Activated CD4-positive, alpha-beta T cell treated with anti-CD3 and anti-CD28 coated beads, Interleukin-2, Interleukin-4, amounts not matched to agents 100 ng/mL and 50 ng/mL, durations not matched to agents 16 hours and 8 hours (primary cell): ENCODE data around the gene CEP19.

Experiments used
- DNase-seq: peaks from one replicate; pipeline ENCODE4 v3.0.0-alpha.2; 2020; ENCODE audit warnings: low spot score

Gene CEP19

GRCh38 chr3:196662711-196663571, 49.1 kb downstream of the CEP19 start:
- DNase-seq, result no peak

GRCh38 chr3:196662033-196662432, 50.0 kb downstream of the CEP19 start:
- no peak for DNase-seq

GRCh38 chr3:196661400-196661799, 50.6 kb downstream of the CEP19 start:
- no peak for DNase-seq

GRCh38 chr3:196660381-196661166, 51.5 kb downstream of the CEP19 start:
- no peak for DNase-seq

DNA sequence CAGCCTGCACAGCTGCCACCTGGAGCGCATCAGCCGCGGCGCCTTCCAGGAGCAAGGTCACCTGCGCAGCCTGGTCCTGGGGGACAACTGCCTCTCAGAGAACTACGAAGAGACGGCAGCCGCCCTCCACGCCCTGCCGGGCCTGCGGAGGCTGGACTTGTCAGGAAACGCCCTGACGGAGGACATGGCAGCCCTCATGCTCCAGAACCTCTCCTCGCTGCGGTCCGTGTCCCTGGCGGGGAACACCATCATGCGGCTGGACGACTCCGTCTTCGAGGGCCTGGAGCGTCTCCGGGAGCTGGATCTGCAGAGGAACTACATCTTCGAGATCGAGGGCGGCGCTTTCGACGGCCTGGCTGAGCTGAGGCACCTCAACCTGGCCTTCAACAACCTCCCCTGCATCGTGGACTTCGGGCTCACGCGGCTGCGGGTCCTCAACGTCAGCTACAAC, 52.1 kb downstream of the CEP19 start:
- no peak for DNase-seq
